HG03565 (cell line): Measurements from ENCODE around the gene CYTH1.

Experiments
- ATAC-seq: cut with Tn5 transposase; IDR thresholded peaks from one replicate; pipeline ENCODE4 v1.9.1; 2021; ENCODE audit warnings: mild to moderate bottlenecking, moderate library complexity; ENCODE audit not compliant: unreplicated experiment

CYTH1 gene

DNA sequence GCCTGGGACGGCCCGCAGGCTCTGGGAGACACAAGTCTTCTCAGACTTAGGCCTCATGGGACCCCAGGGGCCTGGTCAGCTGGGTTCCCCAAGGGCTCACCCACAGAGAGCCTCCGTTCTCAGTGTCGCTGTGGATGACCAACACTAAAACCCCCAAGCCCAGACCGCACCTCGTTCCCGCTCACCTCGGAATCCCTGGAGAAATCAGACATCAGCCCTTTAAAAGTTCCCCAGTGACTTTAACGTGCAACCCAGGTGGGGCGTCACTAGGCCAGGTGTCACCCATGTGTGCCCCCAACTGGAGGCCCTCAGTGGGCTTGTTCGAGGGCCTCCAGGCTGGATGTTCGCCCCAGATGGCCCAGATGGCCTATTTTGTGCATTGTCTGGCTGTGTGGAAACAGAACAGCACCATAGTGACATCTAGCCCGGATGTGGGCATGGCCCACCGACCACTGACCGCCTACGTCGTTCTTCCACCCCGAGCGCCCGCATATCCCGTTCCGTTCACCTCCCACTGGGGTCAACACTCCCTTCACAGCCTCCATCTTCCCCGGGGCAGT is 152.6 kb downstream of the CYTH1 start:
- no peak for ATAC-seq

GRCh38 chr17:78628547-78629435 is 153.3 kb downstream of the CYTH1 start:
- no peak for ATAC-seq

DNA sequence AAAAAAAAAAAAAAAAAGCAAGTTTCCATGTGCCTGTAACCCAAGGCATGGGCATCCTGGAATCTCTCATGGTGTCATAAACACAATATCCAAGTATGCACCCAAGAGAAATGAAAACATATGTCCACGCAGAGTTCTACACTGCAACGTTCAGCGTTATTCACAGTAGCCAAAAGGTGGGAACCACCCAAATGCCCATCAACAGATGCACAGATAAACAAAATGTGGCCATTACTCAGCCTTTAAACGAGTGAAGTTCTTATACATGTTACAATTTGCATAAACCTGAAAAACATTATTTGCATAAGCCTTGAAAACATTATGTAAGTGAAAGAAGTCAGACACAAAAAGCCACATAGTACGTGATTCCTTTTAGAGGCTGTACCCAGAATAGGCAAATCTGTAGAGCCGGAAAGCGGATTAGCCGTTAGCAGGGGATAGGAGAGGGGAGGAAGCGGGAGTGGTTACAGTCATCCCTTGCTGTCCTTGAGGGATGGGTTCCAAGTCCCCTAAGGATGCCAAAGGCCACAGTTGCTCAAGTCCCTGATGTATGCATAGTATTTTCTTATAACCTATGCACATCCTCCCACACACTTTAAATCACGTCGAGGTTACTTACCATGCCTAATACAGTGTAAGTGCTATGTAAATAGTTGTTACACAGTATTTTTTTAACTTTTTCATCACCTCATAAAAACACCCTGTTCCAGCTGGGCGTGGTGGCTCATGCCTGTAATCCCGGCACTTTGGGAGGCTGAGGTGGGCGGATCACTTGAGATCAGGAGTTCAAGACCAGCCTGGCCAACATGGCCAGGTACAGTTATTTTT is 157.5 kb downstream of the CYTH1 start:
- no peak for ATAC-seq
